ENCODE measurements around the gene CRYGA.

- TF ChIP-seq CTCF (IDR thresholded peaks at IDR 0.05) (no peak), POLR2A (IDR thresholded peaks at IDR 0.05; ENCODE audit: low read depth) (no peak), EP300 (IDR thresholded peaks at IDR 0.05) (no peak)
Measured at GRCh38 chr2:208156439-208156838, 7.0 kb downstream of the CRYGA start.
